GM18870 (cell line): ENCODE results near the gene ADGRL1.
"Not testable (repeated sequence)": the region's sequence is repeated elsewhere in the genome, so short reads cannot be mapped to it uniquely, and the experiment has no call there.

Experiments used
- ATAC-seq: cut with Tn5 transposase; IDR thresholded peaks from one replicate; pipeline ENCODE4 v1.9.1; 2021; ENCODE audit warnings: moderate library complexity; ENCODE audit not compliant: unreplicated experiment

Gene ADGRL1

DNA sequence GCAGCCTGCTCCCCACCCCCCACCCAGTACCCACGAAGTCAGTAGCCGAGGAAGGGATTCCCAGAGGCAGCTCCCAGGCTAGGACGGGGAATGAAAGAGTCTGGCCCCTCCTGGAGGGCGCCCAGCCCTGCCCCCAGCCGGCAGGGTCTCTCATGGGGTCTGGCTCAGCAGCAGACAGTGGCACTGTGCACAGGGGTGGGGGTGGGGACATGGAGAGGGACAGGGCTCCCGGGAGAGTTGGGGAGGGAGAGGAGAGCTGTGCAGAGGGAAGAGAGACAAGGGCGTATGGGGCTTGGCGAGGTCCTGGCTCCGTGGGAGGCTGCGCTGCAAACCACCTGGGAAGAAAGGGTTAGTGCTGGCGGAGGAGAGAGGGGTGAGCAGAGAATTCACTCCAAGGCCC, 41.9 kb downstream of the ADGRL1 start:
- no peak for ATAC-seq

DNA sequence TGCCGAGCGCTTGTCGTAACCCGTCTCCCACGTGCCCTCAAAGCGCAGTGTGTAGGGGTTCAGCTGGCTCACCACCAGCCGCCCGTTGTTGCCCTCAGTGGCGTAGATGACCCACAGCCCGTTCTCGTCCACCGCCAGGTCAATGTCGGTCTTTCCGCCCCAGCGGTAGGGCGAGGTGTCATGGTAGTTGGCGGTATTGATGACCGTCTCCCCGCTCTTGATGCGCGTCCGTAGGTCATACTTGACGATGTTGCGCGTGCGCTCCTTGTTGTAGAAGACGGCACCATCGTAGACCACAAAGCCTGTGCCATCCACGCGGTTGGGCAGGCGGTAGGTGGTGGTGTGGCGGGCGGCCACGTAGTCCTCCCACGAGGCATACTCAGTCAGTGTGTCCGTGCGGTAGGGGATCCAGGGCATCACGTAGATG, 43.1 kb downstream of the ADGRL1 start:
- no peak for ATAC-seq

DNA sequence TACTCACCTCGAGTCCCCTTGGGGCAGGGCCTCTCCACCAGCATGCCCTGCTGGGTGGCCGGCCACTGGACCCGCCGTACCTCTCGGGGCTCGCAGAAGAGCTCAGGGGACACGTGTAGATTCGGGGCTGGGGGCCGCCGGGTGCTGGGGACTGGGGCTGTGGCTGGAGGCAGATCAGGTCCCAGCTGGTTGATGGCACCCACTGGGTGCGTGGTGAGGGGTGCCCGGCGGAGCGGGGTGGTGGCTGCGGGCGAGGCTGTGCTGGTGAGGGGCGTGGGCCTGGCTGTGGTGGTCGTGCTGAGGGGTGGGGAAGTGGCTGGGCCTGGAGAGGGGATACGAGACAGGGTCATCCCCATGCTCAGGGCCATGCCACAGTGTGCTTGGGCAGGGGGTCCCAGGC, 44.7 kb downstream of the ADGRL1 start:
- no peak for ATAC-seq

DNA sequence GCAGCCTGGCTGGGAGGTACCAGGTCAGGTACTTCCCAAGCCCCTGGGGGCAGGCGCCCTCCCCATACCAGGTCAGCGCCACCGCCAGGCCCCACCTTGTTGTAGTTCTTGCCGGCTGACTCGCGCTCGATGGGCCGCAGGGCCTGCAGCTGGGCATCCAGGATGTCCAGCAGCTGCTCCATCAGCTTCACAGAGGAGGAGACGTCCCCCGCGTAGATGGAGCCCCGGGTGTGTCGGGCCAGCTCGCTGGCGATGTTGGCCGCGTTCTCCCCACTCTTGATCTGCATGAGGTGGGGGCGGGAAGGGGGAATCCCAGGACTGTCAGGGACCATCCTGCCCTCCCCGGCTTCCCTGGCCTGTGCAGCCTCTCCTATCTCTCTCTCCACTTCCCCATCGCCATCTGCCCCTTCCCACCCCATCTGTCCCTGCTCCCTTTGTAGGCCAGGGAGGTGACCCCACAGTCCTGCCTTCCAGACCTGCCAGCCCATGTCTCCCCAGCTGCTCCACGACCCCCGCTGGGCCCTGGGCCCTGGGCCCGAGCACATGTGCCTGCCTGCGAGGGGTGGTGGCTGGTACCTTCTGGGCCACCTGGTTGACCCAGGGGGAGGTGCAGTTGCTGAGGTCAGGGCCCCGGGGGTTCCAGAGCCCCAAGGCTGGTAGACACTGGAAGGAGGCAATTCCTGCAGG, 45.8 kb downstream of the ADGRL1 start:
- no peak for ATAC-seq

DNA sequence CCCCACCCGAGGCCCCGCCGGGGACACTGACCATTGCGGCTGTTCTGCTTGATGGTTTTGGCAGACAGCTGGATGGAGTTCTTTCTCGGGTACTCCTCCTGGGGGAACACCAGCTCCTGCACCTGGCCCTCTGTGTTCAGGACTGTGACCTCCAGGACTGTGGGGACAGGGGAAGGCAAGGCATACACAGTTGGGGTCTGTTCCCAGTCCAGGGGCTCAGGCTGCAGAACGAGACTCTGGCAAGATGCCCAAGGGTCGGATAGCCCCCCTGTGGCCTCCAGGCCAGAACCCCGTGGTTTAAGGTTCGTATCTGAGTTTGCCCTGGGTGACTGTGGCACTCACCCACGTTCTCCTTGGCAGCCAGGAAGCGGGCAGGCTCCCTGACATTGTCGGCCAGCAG, 46.9 kb downstream of the ADGRL1 start:
- no peak for ATAC-seq

DNA sequence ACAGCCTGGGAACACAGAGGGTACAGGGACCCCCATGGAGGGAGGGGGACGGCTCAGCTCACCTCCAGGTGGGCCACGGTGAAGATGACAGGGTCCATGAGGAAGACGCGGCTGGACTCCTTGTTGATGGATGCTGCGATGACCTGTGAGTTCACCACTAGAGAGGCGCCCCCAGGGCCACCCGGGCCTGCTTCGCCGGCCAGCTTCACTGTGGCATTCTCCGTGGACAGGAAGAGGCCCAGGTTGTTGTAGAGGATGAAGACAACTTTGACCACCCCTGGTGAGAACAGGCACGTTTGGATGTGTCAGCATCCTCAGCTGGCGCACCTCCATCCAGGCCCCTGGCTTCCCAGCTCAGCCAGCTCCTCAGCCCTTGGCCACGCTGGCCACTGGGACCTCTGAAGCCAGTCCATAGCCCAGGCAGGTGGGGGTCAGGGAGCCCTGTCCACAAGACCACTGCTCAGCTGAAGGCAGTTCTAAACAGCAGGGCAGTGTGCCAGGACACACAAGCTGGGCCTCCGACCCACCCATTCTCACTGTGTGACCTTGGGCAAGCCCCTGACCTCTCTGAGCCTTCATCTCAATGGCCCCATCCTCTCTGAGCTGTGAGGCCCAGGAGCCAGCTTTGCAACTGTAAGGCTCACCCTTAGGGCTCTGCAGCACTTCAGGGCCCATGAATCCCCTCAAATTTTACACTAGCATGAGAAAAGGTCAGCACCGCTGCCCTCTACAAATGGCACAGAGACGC, 47.5 kb downstream of the ADGRL1 start:
- ATAC-seq, result no peak

DNA sequence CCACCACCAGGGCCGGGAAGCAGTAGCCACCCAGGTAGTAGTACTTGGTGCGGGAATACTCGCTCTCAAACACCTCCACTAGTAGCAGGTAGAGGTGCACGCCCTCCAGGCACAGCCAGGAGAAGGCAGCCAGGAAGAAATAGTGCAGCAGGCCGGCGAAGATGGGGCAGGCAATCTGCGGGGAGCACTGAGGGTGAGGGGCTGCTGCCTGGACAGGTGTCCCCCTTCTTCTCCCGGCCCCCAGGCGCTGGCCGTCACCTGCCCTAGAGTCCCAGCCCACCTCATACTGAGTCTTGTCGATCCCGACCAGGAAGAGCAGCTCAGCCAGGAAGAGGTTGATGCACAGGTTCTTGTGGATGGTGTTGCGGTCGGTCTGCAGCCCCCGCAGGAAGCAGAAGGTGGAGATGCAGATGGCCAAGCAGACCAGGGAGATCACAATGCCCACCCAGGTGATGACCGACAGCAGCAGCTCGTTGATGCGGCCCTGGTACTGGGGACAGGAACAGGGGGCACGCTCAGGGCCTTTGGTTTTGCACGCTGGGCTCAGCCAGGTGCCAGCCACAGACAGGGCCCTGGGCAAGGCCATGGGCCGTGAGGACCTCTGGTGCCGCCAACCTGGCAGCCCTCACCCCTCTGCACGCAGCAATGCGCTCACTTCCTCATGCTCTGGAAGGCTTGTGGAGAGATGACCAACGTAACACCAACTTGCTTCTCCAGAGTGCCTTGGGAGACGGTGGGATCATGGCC, 48.8 kb downstream of the ADGRL1 start:
- no peak for ATAC-seq

DNA sequence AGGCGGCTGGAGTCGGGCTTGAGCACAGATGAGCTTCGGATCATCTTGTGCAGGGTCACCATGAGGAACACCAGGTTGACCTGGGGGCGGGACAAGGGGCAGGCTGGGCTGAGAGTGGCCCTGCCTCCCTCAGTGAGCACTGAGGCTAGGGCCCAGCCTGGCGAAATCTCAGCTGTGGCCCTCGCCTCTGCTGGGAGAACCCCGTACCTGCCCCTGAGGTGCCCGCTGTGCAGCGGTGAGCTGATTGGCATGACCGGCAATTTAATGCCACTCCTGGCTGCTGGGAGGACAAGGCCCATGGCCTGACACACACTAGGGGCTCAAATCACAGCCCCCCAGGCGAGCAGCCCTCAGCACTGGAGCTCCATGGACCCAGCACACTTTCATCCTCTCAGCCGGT, 49.8 kb downstream of the ADGRL1 start:
- no peak for ATAC-seq

DNA sequence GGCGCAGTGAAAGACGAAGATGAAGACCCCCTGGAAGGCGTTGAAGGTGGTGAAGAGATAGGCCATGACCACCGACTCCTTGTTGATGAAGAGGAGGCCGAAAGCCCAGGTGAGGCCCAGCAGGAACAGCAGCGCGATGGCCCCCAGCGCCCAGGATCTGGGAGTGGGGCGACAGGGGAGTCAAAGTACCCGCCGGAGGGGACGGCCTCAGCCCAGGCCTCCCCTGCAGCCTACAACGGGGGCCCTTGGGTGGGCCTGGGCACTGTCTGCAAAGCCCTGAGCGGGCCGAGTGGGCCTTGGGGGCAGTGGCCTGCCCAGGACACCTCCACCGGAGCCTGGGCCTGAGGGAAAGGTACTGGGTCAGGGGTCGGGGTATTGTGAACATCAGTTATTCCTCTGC, 50.6 kb downstream of the ADGRL1 start:
- ATAC-seq, result no peak

DNA sequence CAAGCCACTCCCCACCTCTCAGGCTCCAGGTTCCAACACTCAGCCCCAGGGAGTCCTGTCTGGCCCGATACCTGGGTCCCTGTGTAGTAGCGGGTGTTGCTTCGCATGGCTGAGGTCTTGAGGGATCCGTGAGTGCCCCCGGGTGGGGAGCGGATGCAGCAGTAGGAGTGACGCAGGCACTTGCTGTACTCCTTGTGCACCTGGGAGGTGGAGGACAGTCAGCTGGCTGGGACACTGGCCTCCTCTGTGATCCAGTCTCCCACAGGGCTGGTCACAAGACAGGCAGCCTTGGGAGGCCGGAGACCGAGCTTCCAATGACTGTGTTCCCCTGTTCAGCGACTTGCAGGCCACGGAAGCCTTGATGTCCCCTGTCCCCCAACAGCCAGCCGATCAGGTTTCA, 53.3 kb downstream of the ADGRL1 start:
- no peak for ATAC-seq

DNA sequence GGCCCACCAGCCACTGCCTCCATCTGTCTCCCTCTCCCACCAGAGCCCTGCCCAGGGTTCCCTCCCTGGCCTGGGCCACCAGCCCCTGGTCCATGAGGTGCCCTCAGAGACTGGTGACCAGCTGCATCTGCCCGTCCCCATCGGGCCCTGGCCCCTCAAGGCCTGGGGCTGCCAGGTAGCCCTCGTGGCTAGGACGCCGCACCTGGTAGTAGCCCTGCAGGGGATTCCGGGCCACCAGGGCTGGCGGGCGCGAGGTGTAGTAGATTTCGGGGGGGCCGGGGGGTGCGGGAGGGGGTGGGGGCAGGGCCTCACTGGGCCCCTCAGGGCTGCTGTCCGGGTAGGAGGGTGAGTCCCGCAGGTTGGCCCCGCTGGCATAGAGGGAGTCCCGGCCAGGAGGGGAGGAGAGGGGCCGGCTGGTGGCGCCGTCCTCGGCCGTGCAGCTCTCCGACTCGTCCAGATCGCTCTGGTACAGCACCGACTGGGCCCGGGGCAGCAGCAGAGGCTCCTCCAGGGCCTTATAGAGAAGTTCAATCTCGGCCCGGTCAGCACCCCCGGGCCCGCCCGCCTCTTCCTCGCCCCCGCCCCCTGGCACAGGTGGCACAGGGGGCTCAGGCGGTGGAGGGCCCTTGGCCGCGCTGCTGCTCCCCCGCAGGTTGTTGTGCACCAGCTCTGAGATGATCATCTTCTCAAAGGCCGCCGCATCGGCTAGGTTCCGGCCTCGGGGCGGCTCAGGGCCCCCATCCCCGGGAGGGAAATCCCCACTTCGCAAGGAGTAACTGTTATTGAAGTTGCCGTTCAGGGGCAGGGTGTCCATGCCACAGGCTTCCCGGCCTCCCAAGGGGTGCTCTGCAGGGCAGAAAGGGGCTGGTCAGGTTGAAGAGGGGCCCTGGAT, 55.0 kb downstream of the ADGRL1 start:
- no peak for ATAC-seq

DNA sequence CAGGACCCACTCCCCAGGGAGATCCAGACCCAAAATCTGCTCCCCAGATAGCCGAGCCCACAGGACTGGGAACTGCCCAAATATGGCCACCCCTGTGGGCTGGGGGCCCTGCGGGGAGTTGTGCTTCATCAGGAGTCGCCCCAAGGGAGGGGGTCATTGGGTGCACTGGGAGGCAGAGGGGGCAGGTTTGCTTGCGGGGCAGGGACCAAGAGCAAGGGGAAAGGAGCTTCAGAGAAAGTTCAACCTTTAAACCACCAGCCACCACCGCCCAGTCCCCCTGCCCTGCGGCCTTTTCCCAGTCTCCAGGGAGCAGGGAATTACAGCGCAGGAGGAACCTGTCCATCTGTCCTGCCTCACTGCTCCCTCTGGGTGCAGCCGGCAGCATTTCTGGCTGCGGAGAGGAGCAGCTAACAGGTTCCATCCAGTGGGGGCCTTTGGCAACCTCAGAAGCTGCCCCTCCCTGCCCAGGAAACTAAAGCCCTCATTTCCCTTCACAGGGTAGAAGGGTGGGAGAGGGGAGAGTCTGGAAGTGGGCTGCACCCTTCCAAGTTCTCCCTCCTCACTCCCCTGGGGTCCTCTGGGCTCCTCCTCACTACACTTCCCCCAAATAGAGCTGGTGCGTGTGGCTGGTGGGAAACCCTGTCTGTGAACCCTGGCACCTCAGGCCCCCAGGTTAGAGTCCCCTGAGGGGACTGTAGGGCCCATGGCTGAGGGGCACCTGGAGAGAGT, 55.8 kb downstream of the ADGRL1 start:
- no peak for ATAC-seq

DNA sequence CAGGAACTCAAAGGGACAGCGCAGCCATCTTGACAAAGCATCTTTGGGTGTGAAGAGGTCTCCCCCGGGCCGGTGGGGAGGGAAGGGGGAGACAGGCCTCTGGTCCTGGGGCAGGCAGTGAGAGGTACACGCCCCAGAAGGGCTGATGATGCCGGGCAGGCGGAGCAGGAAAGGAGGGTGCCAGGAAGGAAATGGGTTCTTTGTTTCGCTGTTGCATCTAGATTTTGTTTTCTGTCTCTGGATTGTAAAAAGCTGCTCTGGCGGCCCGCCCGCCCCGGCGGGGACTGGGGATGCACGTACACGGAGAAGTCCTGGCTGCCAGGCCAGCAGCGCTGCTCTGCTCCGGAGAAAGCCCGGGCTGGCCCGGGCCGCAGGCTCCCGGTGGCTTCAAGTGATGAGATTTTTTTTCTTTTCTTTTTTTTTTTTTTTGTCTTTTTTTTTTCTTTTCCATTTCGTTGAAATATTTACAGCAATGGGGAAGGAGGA, 56.4 kb downstream of the ADGRL1 start:
- ATAC-seq, result no peak

DNA sequence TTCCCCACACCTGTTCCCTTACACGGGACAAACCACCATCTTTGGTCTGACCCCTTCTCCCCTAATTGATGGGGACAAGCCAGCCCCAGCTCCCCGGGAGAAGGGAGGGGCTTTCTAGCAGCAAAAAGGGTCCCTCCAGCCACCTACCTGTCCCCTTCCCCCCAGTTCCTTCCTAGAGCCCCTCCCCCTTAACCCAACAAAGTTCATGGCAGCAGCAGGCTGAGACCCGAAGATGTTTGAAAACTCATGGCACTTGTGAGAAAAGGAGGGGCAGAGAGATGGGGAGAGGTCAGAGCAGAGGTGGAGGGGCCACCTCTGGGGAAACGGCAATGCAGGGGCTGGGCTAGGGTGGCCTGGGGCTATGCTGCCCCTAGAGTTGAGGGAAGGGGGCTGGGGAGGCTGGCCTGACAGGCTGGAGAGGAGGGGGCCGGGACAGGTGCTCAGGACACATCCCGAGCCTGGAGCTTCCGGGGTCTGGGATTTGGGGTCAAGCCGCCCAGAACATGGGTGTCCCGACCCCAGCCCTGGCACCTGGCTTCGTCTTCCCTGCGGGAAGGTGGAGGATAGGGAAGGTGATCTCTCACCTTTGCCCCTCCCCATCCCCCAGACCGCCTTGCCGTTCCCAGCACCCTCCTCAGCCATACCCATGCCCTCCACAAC, 57.1 kb downstream of the ADGRL1 start:
- no peak for ATAC-seq

DNA sequence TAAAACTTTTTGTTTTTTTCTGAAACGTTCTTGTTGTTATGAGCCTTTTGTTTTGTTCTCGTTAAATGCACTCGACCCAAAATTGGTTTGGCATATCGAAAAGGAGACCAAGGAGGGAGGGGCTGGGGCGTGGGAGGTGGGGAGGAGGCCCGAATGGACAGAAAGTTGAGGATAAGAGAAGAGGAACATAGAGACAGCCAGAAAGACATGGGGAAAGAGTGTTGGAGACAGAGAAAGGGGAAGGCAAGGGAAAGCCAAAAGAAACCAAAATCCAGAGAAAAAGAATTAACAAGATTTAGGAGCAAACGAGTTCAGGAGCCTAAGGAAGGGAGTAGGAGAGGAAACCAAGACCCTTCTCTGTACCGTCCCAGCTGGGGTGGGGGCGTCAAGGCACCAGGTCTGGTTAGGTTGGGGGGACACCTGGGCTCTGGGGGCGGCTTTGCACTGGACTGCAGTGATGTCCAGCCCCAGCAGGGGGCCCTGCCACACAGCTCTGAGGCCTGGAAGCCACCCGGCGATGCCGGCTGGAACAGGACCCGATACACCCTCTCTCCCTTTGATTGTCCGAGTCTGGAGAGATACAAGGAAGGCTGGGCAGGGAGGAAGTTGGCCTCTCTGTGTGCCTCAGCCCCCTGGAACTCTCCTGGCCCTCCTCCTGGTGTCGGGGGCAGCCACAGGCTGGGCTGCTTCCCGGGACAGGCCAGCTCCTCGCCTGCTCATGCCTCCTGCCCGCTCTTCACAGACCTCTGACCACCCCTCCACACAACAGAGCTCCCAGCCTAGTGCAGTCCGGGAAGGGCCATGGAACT, 58.0 kb downstream of the ADGRL1 start:
- ATAC-seq, result no peak

DNA sequence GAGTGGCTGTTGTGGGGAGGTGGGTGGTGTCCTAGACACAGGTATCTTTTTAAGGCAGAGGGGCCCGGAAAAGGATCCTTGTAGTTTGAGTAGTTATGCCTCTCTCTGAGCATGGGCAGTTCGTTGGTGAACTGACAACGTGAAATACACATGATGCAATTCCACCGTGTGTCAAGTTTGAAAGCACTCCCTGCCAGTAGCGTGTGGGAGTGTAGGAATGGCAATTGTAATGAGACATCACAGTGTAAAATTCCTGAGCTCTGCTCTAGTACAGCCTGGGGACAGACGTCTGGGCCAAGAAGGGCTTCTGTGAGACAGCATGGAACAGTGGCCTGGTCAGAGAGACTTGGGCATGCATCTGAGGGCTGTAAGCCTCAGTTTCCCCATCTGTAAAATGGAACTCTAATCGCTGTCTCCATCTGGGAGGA, 59.2 kb downstream of the ADGRL1 start:
- no peak for ATAC-seq

DNA sequence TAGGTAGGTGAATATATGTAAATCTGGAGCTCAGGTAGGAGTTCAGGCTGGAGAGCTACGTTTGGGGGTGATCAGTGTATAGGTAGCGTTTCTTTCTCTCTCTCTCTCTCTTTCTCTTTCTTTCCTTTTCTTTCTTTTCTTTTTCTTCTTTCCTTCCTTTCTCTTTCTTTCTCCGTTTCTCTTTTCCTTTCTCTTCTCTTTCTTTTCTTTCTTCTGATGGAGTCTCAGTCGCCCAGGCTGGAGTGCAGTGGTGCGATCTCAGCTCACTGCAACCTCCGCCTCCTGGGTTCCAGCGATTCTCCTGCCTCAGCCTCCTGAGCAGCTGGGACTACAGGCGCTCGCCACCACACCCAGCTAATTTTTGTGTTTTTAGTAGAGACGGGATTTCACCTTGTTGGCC, 59.8 kb downstream of the ADGRL1 start:
- not testable (repeated sequence) for ATAC-seq

DNA sequence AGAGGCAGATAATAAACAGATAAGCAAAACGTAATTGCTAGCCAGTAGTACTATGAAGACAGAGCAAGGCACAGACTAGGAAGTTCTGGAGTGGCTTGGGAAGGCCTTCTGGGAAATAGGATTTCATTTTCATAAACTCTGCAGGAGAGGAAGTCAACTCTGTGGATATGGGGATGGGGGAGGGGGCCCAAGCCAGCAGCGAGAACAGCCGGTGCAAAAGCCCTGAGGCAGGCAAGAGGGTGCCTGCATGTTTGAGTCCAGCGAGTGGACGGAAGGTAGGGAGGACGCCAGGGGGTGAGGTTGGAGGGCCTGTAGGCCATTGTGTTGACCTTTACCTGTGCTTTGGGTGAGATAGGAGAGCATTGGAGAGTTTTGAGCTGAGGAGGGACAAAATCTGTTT, 60.6 kb downstream of the ADGRL1 start:
- no peak for ATAC-seq
